A549 (cell line): ENCODE data around the gene PARP12.

ENCODE experiments used
- CHD2 ChIP-seq: fragments of 150-350 bp; IDR thresholded peaks from 2 replicates; pipeline ENCODE4 v1.6.1; 2014; ENCODE audit warnings: low read length; ENCODE audit not compliant: partially characterized antibody
- CTCF ChIP-seq: fragments of >200 bp; sonication (Bioruptor Twin); formaldehyde crosslinking; IDR thresholded peaks from 3 replicates; pipeline ENCODE4 v1.5.1; 2016
- EHMT2 ChIP-seq: fragments of 200-600 bp; sonication (generic); IDR thresholded peaks from 2 replicates; pipeline ENCODE4 v1.6.1; 2016; ENCODE audit warnings: antibody characterized with exemption, low read depth, mild to moderate bottlenecking, moderate library complexity
- EP300 ChIP-seq, 2 experiments: fragments of >200 bp; sonication (Bioruptor Twin); formaldehyde crosslinking; IDR thresholded peaks; 2 replicates in 1 of 2; 3 replicates in 1 of 2; pipeline ENCODE4 v1.6.1; 2016 to 2017
- JUNB ChIP-seq: fragments of >200 bp; sonication (Bioruptor Twin); formaldehyde crosslinking; IDR thresholded peaks from 2 replicates; pipeline ENCODE4 v1.6.1; 2016
- PBX3 ChIP-seq: IDR thresholded peaks from 2 replicates; pipeline ENCODE4 v1.6.1; 2012
- POLR2A ChIP-seq: IDR thresholded peaks from 2 replicates; pipeline ENCODE4 v1.6.1; 2012; ENCODE audit warnings: mild to moderate bottlenecking, low read length
- REST ChIP-seq: fragments of 200-600 bp; sonication (generic); IDR thresholded peaks from 2 replicates; pipeline ENCODE4 v1.6.1; 2016; ENCODE audit warnings: antibody characterized with exemption, mild to moderate bottlenecking, moderate library complexity
- RNF2 ChIP-seq: fragments of 200-600 bp; sonication (generic); IDR thresholded peaks from 2 replicates; pipeline ENCODE4 v1.6.1; 2016; ENCODE audit warnings: low read depth, mild to moderate bottlenecking, antibody characterized with exemption, moderate library complexity, borderline replicate concordance

GRCh38 chr7:140031364-140031763 is 31.4 kb downstream of the PARP12 start:
- no peak for TF ChIP-seq EHMT2
- no peak for TF ChIP-seq CTCF
- no peak for TF ChIP-seq EP300 (IDR thresholded peaks at IDR 0.05)
- TF ChIP-seq RNF2, result no peak
- TF ChIP-seq JUNB, result no peak
- TF ChIP-seq POLR2A, result no peak
- TF ChIP-seq REST, result no peak
- no peak for TF ChIP-seq CHD2
- no peak for TF ChIP-seq PBX3
